IMR-90 (cell line): Measurements from ENCODE around the gene MLYCD. TPM values are rescaled to one million over a fixed set of nuclear protein-coding genes. Genes with fewer than 3 reads are reported as not detected.

ENCODE experiments used
- ATAC-seq: fragments of 200-7000 bp; cut with Tn5 transposase; 2 replicates; pipeline ENCODE4 v1.9.1; 2020; ENCODE audit warnings: low read depth, mild to moderate bottlenecking, moderate library complexity
- BruUV-seq: library from RNA; stranded (reverse); fragments of 400-500 nt; replicated peaks from 2 replicates; lab custom pipeline; 2021; lab: Mats Ljungman, UMichigan
- CTCF ChIA-PET: fragments of 300-600 bp; formaldehyde crosslinking; extraction: SDS; loops from one replicate; lab custom pipeline; 2021; ENCODE audit warnings: antibody characterized with exemption; lab: Yijun Ruan, JAX
- POLR2A ChIA-PET: fragments of 300-600 bp; sonication (Branson Sonifier 250); formaldehyde crosslinking; loops from one replicate; lab custom pipeline; 2022; ENCODE audit warnings: antibody characterized with exemption; ENCODE audit not compliant: unreplicated experiment; lab: Charles Lee
- DNase-seq: peaks from one replicate; pipeline ENCODE4 v3.0.0; 2013
- H2AFZ ChIP-seq: replicated peaks from 2 replicates; pipeline ENCODE3; 2013; ENCODE audit warnings: low read length, mild to moderate bottlenecking; ENCODE audit not compliant: poor library complexity
- H2AK5ac ChIP-seq: 2 replicates; pipeline ENCODE4 v1.6.1; 2013; ENCODE audit warnings: low read depth, low read length, inconsistent platforms
- H2AK9ac ChIP-seq: replicated peaks from 2 replicates; pipeline ENCODE3; 2013; ENCODE audit warnings: mild to moderate bottlenecking, low read depth, low read length, moderate library complexity; ENCODE audit not compliant: poor library complexity
- H2BK120ac ChIP-seq: 2 replicates; pipeline ENCODE4 v1.6.1; 2013; ENCODE audit warnings: low read depth, low read length, inconsistent platforms
- H2BK15ac ChIP-seq: 3 replicates; pipeline ENCODE4 v1.6.1; 2013; ENCODE audit warnings: low read depth, low read length, inconsistent platforms
- H2BK20ac ChIP-seq: 2 replicates; pipeline ENCODE4 v1.6.1; 2013; ENCODE audit warnings: low read depth, mild to moderate bottlenecking, inconsistent platforms, low read length, moderate library complexity
- H2BK5ac ChIP-seq: 2 replicates; pipeline ENCODE4 v1.6.1; 2013; ENCODE audit warnings: mild to moderate bottlenecking, low read depth, low read length, inconsistent platforms; ENCODE audit not compliant: poor library complexity, severe bottlenecking
- H3K14ac ChIP-seq: replicated peaks from 2 replicates; pipeline ENCODE4 v1.6.1; 2013; ENCODE audit warnings: low read depth, low read length, inconsistent platforms
- H3K18ac ChIP-seq: 2 replicates; pipeline ENCODE4 v1.6.1; 2013; ENCODE audit warnings: low read depth, low read length, control low read depth
- H3K23ac ChIP-seq: 2 replicates; pipeline ENCODE4 v1.6.1; 2013; ENCODE audit warnings: low read depth, low read length, inconsistent platforms
- H3K27ac ChIP-seq: 2 replicates; pipeline ENCODE4 v1.5.1; 2013; ENCODE audit warnings: mild to moderate bottlenecking, control low read depth, low read length; ENCODE audit not compliant: insufficient read depth
- H3K27me3 ChIP-seq: 2 replicates; pipeline ENCODE4 v1.6.1; 2013; ENCODE audit warnings: low read length; ENCODE audit not compliant: control insufficient read depth, insufficient read depth
- H3K36me3 ChIP-seq: 2 replicates; pipeline ENCODE4 v1.6.1; 2013; ENCODE audit warnings: low read length, mixed read lengths; ENCODE audit not compliant: control insufficient read depth, insufficient read depth
- H3K4ac ChIP-seq: 2 replicates; pipeline ENCODE4 v1.6.1; 2013; ENCODE audit warnings: low read depth, low read length, inconsistent platforms
- H3K4me1 ChIP-seq: 2 replicates; pipeline ENCODE4 v1.6.1; 2013; ENCODE audit warnings: low read length, mixed read lengths; ENCODE audit not compliant: control insufficient read depth, insufficient read depth
- H3K4me2 ChIP-seq: 2 replicates; pipeline ENCODE4 v1.6.1; 2013; ENCODE audit warnings: low read depth, mild to moderate bottlenecking, control low read depth, low read length, moderate library complexity
- H3K4me3 ChIP-seq: 2 replicates; pipeline ENCODE4 v1.5.1; 2013; ENCODE audit warnings: low read depth, mild to moderate bottlenecking, control low read depth, low read length, moderate library complexity; ENCODE audit not compliant: insufficient read depth
- H3K56ac ChIP-seq: 2 replicates; pipeline ENCODE4 v1.6.1; 2013; ENCODE audit warnings: low read length, inconsistent platforms; ENCODE audit not compliant: insufficient read depth; ENCODE audit errors: extremely low read depth
- H3K79me1 ChIP-seq, 2 experiments: 2 replicates each; pipeline ENCODE4 v1.6.1; 2013; ENCODE audit warnings: low read length in 2 of 2, inconsistent platforms in 1 of 2, low read depth in 1 of 2
- H3K9ac ChIP-seq: 2 replicates; pipeline ENCODE4 v1.6.1; 2013; ENCODE audit warnings: low read depth, low read length, control low read depth
- H3K9me1 ChIP-seq: 2 replicates; pipeline ENCODE4 v1.6.1; 2013; ENCODE audit warnings: low read length, inconsistent platforms; ENCODE audit not compliant: insufficient read depth
- H3K9me3 ChIP-seq: 2 replicates; pipeline ENCODE4 v1.6.1; 2013; ENCODE audit warnings: low read length; ENCODE audit not compliant: control insufficient read depth, insufficient read depth
- H4K20me1 ChIP-seq: 2 replicates; pipeline ENCODE4 v1.6.1; 2013; ENCODE audit warnings: low read length, inconsistent platforms; ENCODE audit not compliant: insufficient read depth
- H4K5ac ChIP-seq: 2 replicates; pipeline ENCODE4 v1.6.1; 2013; ENCODE audit warnings: mild to moderate bottlenecking, low read depth, low read length, control low read depth
- H4K8ac ChIP-seq, 2 experiments: 2 replicates each; pipeline ENCODE4 v1.6.1; 2013; ENCODE audit warnings: low read depth in 2 of 2, low read length in 2 of 2, control low read depth in 1 of 2, inconsistent platforms in 1 of 2
- H4K91ac ChIP-seq: 2 replicates; pipeline ENCODE4 v1.6.1; 2013; ENCODE audit warnings: low read depth, low read length, inconsistent platforms; ENCODE audit not compliant: insufficient read depth
- ELK1 ChIP-seq: fragments of 150-350 bp; IDR thresholded peaks from 2 replicates; pipeline ENCODE4 v1.6.1; 2016; ENCODE audit warnings: low read depth, mild to moderate bottlenecking, low read length, moderate library complexity, borderline replicate concordance
- FOS ChIP-seq: fragments of 150-350 bp; IDR thresholded peaks from 2 replicates; pipeline ENCODE4 v1.6.1; 2016; ENCODE audit warnings: low read depth, low read length
- RCOR1 ChIP-seq: IDR thresholded peaks from 2 replicates; pipeline ENCODE4 v1.6.1; 2012; ENCODE audit warnings: mild to moderate bottlenecking, low read length, improper control_type of control experiment; ENCODE audit not compliant: insufficient replicate concordance
- RFX5 ChIP-seq: IDR thresholded peaks from 2 replicates; pipeline ENCODE4 v1.8.0; 2012; ENCODE audit warnings: low read depth, mild to moderate bottlenecking, low read length, moderate library complexity
- SMC3 ChIP-seq: fragments of 150-350 bp; IDR thresholded peaks from 2 replicates; pipeline ENCODE4 v1.6.1; 2016; ENCODE audit warnings: low read depth, mild to moderate bottlenecking, antibody characterized with exemption, low read length, moderate library complexity
- WGBS, 2 experiments: methylation state at CpG; one replicate each; pipeline versions ENCODE4 v1.1.5 to v1.1.7; 2013; ENCODE audit warnings: missing lambda C conversion rate in 2 of 2; ENCODE audit not compliant: insufficient read length in 1 of 2; ENCODE audit errors: extremely low coverage in 2 of 2; 5-methylcytosine and 5-hydroxymethylcytosine counted together
- dilution Hi-C: fragments of 300-500 bp; cut with HindIII; formaldehyde crosslinking; loops from one replicate; pipeline ENCODE4 v1.14.3; 2018; ENCODE audit warnings: low sequenced_read_pairs; ENCODE audit not compliant: unreplicated experiment
- in situ Hi-C: fragments of 300-500 bp; cut with MboI; formaldehyde crosslinking; loops from 3 replicates; pipeline ENCODE4 v1.14.3; 2019; ENCODE audit warnings: low sequenced_read_pairs, inconsistent platforms, mixed read lengths
- intact Hi-C: fragments of 100-400 bp; cut with micrococcal nuclease; formaldehyde crosslinking; loops from 2 replicates; pipeline ENCODE4 v1.10.0; 2022
- polyA plus RNA-seq, 3 experiments: library from polyadenylated mRNA; depleted of rRNA; stranded (reverse); fragments of >200 nt; gene quantifications; 2 replicates each; pipeline ENCODE4 v1.2.3, GENCODE V29; 2012; ENCODE audit warnings: low replicate concordance in 1 of 3
- total RNA-seq: library from RNA; depleted of rRNA; stranded (reverse); fragments of >200 nt; gene quantifications from 2 replicates; pipeline ENCODE4 v1.2.3, GENCODE V29; 2012
- TF ChIP-seq, protein P1 (sequence below): conservative IDR thresholded peaks from 2 replicates; pipeline ENCODE4 v1.5.1; 2012; ENCODE audit warnings: mild to moderate bottlenecking, low read depth, low read length, improper control_type of control experiment

The MLYCD gene
- total and polyA plus RNA-seq, 2 of the 4 experiments (the other 2 are of a cell fraction) = 1.9 to 2.7 TPM

GRCh38 chr16:83920894-83921491 lies 22.1 kb downstream of the MLYCD start:
- H3K56ac ChIP-seq = no peak overlapping the region
- H3K23ac ChIP-seq = no peak overlapping the region
- POLR2A ChIA-PET = no interaction called here
- no peak for DNase-seq
- H3K9me3 ChIP-seq = no peaks in the 10 kb centered on the region
- peaks cover 18% of the 10 kb centered on the region for H3K9me1 ChIP-seq
- no peak overlapping the region for H2BK15ac ChIP-seq
- no peak overlapping the region for H4K5ac ChIP-seq
- no peak overlapping the region for H2BK5ac ChIP-seq
- no peak overlapping the region for H2BK120ac ChIP-seq
- H3K79me1 ChIP-seq = peaks cover 0 to 7% of the 10 kb centered on the region in 2 experiments; a peak in 1 of 4 replicates
- intact Hi-C loops = no loop called here
- TF ChIP-seq, protein P1, sequence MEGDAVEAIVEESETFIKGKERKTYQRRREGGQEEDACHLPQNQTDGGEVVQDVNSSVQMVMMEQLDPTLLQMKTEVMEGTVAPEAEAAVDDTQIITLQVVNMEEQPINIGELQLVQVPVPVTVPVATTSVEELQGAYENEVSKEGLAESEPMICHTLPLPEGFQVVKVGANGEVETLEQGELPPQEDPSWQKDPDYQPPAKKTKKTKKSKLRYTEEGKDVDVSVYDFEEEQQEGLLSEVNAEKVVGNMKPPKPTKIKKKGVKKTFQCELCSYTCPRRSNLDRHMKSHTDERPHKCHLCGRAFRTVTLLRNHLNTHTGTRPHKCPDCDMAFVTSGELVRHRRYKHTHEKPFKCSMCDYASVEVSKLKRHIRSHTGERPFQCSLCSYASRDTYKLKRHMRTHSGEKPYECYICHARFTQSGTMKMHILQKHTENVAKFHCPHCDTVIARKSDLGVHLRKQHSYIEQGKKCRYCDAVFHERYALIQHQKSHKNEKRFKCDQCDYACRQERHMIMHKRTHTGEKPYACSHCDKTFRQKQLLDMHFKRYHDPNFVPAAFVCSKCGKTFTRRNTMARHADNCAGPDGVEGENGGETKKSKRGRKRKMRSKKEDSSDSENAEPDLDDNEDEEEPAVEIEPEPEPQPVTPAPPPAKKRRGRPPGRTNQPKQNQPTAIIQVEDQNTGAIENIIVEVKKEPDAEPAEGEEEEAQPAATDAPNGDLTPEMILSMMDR = no peak
- TF ChIP-seq ELK1 (no peak), FOS (no peak), SMC3 (no peak), RFX5 (no peak), RCOR1 (no peak)
- no peak overlapping the region for H2BK20ac ChIP-seq
- H3K4ac ChIP-seq = no peak overlapping the region
- no peak overlapping the region for H2AK5ac ChIP-seq
- H3K27ac ChIP-seq = no peak overlapping the region
- no peaks in the 10 kb centered on the region for H3K27me3 ChIP-seq
- no peak overlapping the region for H3K9ac ChIP-seq
- H3K36me3 ChIP-seq = peaks cover 30% of the 10 kb centered on the region
- BruUV-seq = no TSS peak
- CTCF ChIA-PET = no interaction called here
- no peaks in the 10 kb centered on the region for H3K4me1 ChIP-seq
- 67 to 100% methylated on average over 1 to 2 of the region's 2 CpGs for WGBS, 2 experiments
- no peak overlapping the region for H4K91ac ChIP-seq
- H2AK9ac ChIP-seq = no peak overlapping the region
- H3K4me2 ChIP-seq = no peak overlapping the region
- peaks cover 9% of the 10 kb centered on the region for H4K20me1 ChIP-seq
- in situ Hi-C loops = no loop called here
- no peak for ATAC-seq
- no peak overlapping the region for H3K18ac ChIP-seq
- dilution Hi-C loops = no loop called here
- H3K4me3 ChIP-seq = no peak overlapping the region
- H4K8ac ChIP-seq = no peak overlapping the region
- no peak overlapping the region for H3K14ac ChIP-seq
- H2AFZ ChIP-seq = no peak overlapping the region
